ENCODE measurements around the gene UBE2L5. TPM values are rescaled to one million over a fixed set of nuclear protein-coding genes. Genes with fewer than 3 reads are reported as not detected.
"Not testable (repeated sequence)": the region's sequence is repeated elsewhere in the genome, so short reads cannot be mapped to it uniquely, and the experiment has no call there.

Gene UBE2L5
- total RNA-seq, 1 experiment from 2014 or later = not detected

DNA sequence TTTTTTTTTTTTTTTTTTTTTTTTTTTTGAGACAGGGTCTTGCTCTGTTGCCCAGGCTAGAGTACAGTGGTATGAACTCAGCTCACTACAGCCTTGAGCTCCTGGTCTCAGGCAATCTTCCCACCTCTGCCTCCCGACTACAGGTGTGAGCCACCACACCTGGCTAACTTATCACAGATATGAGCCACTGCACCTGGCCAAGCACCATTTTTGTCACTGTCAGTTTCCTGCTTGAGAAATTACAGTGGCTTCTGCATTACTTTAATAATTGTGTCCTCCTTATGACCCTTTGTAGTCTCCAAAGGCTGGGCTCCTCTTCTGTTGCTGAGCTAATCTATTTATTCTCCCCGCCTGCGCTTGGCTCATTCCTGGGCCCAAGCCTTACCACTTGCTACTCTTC is 16.0 kb downstream of the UBE2L5 start:
- no peak for DNase-seq (ENCODE audit: low read depth)

DNA sequence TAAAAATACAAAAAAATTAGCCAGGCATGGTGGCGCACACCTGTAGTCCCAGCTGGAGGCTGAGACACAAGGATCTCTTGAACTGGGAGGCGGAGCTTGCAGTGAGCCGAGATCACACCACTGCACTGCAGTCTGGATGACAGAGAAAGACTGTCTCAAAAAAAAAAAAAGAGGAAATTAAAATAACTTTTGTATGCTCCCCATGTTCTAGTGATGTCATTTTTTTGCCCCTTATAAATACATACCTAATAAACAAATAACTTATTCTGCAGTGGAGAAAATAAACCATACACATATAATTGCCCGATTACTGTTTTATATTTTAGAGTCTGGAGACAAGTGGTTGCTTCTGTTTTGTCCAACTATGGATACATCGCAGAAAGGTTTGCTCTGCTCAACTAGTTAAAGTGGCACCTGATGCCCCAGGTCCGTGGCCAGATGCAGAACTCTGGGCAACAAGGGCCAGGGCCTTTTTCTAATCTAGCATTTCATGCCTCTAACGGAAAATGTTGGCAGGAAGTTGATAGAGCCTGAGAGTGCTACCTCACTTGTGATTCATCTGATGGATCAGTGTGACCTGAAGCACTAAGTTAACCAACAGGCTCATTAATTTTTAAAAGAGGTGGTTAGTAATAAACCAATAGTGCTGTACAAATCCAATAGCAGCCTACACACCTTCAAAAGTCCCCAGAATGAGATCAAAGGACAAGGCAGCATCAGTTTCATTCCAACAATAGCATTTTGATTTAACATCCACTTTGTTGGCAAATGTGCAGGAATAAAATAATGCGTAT is 18.8 kb downstream of the UBE2L5 start:
- DNase-seq (ENCODE audit: low read depth) = no peak

DNA sequence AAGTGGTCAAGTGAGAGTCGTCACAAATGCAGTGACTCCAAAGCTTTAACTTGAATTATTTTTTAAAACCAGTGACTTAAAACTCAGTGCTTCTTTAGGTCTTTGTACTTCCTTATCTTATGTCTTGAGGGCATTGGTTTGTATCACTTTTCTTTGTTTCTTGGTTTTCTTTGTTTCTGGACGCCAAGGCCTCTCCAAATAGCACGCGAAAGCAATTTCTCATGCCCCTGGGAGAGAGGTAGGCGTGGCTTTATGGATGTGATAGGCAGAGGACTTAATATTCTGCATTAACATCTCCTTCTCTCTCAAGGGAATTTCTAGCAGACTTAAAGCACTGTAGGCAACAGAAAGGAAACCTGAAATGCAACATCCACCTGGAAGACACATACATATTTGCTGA is 20.6 kb downstream of the UBE2L5 start:
- DNase-seq (ENCODE audit: low read depth) = no peak

DNA sequence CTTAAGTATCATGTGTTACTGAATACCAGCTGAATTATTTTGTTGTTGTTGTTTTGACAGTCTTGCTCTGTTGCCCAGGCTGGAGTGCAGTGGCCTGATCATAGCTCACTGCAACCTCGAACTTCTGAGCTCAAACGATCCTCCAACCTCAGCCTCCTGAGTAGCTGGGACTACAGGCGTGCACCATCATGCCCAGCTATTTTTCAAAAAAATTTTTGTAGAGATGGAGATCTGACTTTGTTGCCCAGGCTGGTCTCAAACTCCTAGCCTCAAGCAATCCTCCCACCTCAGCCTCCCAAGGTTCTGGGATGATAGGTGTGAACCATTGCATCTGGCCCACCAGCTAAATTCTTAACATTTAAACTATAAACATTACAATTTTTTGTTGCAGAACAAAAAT is 21.2 kb downstream of the UBE2L5 start:
- not testable (repeated sequence) for DNase-seq (ENCODE audit: low read depth)

DNA sequence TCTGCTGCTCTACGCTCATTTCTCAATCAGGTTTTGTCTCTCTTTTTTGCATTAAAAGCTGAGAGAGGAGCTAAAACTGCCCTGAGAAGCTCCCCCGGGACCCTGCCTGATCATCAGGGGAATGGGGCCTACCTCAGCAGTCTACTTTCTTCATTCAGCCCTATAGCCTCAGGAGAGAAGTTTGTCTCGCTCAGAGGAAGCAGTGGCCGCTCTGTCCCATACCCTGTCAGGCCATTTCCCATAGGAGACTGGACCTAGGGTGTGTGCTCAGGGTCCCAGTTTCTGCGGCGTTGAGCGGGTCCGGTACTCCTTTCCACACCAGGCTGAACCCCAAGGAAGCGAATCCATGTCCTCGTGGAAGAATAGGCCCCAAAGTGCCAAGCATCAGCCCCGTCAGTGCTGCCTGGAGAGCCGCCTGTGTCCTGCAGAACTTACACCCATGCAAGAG is 21.7 kb downstream of the UBE2L5 start:
- DNase-seq (ENCODE audit: low read depth) = no peak

DNA sequence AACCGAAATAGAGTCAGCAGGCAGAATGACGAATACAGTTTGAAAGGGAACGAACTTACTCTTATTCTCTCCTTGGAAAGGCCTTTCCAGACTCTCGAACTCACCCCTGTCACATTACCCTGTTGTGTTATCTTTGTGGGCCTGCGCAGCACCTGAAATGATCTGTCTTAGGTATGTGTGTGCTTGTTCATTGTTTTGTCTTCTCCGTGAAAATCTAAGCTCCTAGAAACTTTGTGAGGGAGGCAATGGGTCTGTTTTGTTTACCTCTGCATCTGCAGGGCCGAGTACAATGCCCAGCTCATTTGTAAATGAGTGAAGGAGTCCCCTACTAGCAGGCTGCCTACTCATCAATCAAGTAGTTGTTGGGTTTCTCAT is 23.8 kb downstream of the UBE2L5 start:
- no peak for DNase-seq (ENCODE audit: low read depth)

DNA sequence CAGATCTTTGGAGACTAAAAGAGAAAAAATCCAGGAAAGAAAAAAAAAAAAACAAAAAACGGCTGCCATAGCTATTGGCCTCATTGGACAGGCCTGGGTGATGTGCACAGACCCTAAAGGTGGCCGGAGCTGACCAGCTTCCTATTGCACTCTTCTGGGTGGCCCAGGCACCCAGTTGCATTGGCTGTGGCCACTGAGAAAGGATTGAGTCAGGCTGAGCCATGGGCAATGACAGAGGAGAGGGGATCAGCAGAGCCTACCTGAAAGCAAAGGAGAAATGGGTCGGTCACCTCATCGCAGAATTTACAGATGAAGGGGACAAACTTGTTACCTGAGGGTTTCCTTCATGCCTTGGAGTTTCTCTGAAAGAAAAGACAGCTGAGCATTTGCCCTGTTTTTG is 26.1 kb downstream of the UBE2L5 start:
- no peak for DNase-seq (ENCODE audit: low read depth)

DNA sequence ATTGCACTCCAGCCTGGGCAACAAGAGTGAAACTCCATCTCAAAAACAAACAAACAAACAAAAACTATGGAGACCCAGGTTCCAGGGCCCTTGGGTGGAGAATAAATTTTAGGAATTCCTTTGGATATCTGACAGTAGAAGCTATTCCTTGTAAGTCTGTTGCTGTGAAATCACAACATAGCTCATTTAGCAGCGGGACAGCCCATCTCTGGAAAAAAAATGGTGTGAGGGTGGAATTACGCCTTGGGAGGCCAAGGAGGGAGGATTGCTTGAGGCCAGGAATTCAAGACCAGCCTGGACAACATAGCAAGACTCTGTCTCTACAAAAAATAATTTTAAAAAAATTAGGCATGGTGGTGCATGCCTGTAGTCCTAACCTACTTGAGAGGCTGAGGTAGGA is 27.8 kb downstream of the UBE2L5 start:
- DNase-seq (ENCODE audit: low read depth) = no peak

DNA sequence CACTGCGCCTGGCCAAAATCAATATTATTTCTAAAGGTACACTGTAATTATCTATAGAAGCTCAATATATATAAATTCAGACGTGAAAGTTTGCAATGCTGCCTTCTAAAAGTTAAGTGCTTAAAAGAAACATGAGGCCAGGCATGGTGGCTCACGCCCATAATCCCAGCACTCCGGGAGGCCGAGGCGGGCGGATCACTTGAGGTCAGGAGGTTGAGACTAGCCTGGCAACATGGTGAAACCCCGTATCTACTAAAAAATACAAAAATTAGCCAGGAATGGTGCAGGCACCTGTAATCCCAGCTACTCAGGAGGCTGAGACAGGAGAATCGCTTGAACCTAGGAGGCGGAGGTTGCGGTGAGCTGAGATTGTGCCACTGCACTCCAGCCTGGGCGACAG is 29.2 kb downstream of the UBE2L5 start:
- DNase-seq (ENCODE audit: low read depth) = not testable (repeated sequence)

DNA sequence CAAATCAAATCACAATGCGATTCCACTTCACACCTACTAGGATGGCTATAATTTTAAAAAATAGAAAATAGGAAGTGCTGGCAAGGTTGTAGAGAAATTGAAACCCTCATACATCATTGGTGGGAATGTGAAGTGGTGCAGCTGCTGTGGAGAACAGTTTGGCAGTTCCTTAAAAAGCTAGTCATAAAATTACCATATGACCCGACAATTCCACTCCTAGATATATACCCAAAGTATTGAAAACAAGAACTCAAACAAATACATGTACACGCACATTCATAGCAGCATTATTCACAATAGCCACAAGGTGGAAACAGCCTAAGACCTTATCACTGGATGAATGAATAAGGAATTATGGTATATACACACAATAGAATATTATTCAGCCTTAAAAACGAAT is 31.4 kb downstream of the UBE2L5 start:
- peak; percentile 17 for DNase-seq (ENCODE audit: low read depth)

DNA sequence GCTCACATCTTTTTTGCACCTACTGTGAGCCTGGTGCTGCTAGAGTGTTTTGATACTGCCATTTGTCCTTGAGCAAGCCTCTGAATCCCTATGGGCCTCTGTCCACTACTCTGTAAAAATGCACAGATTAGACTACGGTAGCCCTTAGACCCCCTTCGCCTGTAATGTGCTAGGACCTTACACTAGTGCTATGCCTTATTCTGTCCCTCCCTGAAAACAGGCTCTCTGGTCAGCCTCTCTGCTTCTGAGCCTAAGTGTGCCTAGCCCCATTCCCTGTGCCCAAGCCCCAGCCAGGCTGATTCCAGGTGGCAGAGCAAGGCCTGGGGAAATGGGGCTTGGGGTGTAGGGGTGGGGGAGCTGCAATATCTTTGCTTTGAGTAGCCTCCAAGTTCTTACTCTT is 32.7 kb downstream of the UBE2L5 start:
- DNase-seq (ENCODE audit: low read depth) = no peak

DNA sequence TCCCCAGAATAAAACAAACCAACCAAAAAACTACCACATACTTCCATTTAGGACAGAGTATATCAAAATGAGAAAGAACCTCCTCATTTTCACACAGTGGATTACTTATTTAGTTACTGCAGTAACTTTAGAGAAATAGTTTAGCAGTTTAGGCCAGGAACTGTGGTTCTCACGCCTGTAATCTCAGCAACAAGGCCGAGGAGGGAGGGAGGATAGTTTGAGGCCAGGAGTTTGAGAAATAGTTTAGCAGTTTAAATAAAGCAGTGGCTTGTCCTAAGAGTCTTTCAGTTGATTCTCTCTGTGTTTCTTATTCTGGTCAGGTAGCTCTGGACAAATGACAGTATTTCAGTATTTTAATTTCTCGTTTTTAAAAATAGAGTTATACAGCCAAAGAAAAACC is 34.0 kb downstream of the UBE2L5 start:
- DNase-seq (ENCODE audit: low read depth) = no peak

DNA sequence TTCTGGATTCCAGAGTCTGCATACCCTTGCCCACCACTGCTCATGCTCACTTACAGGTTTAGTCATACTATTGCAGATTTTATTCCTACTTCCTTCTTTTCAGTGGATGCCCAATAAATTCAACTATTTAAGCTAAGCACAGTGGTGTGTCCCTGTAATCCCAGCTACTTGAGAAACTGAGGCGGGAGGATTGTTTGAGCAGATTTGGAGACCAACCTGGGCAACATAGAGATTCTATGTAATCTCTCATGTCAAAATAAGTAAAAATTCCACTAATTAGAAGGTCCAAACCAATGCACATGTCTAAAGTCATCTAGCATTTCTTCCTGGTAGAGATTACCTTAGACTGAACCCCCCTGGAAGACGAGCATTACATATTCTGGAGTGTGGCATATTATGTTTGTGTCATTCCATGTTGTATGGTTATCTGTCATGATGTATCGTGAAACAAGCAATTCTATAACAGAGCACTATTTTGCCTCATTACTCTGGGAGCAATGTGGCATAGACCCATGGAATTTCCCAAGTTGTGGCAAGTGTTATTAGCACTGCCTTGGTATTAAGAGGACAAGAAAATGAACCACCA is 35.1 kb downstream of the UBE2L5 start:
- no peak for DNase-seq (ENCODE audit: low read depth)

DNA sequence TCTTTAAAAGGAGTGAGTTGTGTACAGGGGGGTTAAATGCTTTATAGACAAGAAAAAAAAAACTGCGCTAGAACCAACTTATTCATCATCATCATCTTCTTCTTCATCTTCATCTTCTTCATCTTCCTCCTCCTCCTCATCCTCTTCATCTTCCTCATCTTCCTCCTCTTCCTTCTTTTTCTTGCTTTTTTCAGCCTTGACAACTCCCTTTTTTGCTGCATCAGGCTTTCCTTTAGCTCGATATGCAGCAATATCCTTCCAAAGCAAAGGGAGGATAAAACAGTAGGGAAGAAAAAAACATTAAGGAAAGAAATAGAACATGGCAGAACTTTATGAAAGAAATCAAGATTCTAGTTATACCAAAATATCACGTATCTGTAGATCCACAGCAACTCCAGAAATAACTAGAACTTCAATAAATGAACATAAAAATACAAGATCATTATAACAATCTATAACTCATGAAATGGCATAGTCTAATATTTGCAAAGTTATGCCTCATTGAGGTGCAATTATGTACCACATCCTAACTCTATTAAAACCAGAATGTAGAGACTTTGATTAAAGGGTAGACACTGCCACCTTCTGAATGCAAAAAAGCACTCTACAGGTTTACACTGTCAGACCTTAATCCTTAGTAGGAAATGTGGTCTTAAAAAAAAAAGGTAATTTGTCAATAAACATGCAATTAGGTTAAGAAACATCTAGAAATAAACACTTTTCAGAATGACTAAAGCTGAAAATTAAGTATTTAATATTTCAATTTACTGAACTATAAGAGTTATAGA is 39.2 kb downstream of the UBE2L5 start:
- peak; percentile 13 for DNase-seq (ENCODE audit: low read depth)

DNA sequence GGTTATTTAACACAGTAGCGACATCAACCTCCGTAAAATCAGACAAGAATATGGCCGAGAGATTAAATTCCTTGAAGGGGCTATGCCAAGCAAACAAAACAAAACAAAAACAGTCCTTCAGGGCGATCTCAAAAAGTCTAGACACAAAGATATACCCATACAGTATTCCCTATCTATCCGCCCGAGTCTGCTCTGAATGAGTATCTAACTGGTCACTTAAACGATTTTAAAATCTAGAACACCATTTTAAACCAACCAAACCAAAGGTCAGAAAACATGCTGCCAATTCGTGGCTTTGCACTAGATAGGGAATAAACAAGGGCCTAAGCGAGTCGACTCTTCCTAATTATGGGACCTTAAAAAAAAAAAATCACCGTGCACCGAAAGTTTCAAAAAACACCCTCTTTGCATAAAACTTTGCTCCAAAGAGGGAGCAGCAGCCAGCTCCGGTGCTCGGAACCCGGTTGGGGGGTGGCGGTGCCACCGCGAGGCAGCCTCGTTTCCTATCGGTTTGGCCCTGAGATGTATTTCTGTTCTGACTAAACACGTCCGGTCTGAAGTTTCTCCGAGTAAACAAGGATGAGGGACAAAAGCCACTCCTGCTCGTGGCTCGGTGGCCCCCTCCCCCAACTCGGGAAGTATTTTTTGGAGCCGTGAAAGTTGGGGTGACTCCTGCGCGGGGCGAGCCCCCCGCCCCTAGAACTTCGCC is 41.6 kb downstream of the UBE2L5 start:
- DNase-seq (ENCODE audit: low read depth) = peak; percentile 56

DNA sequence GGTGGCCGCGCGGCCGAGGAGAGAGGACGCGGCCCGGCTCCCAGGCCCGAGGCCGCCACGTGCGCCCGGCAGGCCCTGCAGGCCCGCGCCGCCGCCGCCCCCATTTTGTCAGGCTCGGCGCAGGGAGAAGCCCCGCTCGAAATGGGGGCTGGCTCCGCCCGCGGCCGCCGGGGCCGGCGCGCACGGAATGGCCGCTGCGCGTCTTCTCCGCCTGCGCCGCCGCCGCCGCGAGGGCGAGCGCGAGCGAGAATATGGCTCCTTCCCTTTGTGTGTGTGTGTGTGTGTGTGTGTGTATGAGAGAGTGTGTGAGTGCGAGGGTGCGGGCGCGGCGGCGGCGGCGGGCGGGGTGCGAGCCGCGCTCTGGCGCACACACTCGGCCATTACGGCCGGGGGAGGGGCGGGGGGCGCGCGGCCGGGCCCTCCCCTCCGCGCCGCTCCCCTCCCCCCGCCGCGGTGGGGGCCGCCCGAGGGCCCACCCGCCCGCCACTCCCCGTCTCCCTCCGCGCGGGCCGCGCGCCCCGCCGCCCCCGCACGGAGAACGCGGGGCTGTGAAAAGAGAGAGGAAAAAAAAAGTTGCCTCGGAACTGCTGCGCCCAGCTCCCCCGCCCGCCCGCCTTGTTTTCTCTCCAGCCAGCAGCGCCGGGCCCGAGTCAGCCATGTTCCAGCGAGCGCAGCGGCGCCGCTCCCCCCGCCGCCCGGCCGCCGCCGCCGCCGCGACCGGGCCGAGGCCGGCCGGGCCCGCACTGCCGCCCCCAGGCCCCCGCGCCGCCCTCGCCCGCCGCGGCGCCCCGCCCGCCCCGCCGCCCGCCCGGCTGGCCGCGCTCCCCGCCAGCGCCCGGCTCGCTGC is 42.4 kb downstream of the UBE2L5 start:
- DNase-seq (ENCODE audit: low read depth) = peak; percentile 71

DNA sequence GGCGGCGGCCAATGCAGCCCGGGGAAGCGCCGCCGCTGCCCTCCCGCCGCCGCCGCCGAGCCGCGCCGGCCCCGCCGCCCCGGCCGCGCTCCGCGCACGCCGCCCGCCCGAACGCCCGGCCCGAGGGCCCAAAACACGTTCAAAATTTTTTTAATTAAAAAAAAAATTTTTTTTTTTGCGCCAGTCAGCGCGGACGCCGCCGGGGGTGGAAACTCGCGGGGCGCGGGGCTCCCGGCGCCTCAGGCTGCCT is 43.0 kb downstream of the UBE2L5 start:
- no peak for DNase-seq (ENCODE audit: low read depth)

DNA sequence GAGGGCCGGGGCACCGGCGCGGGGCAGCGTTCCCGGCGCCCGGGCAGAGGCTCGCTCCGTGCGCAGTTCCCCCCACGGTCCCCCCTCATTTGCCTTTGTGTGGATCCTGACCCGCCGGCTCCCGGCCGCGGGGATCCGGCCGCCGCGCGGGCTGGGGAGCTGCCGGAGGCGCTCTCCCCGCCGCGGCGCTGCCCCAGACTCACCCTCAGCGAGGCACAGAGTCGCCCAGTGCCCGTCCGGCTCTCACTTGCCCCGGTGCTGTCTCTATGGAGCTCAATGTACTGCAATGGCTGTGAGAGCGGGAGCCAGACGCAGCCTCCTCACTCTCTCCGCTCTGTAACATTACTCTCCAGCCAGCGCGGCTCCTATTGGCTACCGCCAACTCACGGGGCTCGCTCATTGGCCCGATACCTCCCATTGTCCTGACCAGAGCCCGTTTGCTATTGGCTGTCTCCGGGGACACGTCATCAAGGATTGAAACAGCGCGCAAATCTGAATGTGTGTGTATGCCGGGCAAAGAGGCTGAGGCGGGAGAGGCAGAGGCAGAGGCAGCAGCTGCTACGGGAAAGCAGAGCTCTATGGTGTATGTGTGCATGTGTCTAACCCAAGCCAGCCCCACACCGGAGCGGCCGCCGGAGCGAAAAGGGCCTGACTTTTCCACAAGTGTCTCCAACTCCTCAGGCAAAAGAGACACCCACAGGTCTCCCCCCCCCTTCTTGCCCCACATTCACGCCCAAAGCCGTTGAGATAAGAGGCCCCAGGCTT is 43.5 kb downstream of the UBE2L5 start, which contains the start of gene HMGB1:
Gene HMGB1 (minus strand): TSS at position 344 of the 765 bp plus-strand sequence. CDS start 2,256 bp downstream, outside the sequence.
- peak; percentile 99 for DNase-seq (ENCODE audit: low read depth)

DNA sequence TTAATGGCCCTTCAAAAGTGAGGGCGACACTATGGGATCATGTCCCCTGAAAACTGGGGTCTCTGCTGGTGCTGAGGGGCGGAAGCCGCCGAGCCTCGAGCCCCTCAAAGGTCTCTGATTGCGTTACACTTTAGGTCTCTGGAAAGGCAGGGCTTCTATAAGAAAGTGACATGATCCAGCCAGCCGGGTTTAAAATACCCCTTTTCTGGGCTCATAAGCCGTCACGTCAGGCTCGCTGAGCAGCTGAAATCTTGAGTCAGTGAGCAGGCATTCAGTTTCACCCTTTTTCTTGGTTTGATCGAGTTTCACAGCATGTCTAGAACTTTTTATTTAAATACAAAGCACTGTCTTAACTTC is 44.0 kb downstream of the UBE2L5 start:
- peak; percentile 36 for DNase-seq (ENCODE audit: low read depth)

DNA sequence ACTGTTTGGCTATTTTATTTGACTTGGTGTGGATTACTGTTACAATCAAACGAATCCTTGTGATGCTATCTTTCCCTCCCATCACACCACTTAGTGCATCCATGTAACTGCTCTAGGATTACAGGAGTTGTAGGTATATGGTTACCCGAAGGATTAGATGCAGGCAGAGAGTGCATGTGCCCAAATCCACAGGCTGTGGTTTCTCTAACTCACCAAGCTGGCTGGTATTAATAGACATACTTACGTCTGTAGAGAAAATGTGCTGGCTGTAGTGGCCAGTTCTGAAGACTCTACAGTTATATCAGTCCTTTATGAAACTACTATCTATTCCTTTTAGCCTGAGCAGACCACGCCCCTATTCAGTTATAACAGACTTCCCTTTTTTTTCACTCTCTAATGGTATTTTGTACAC is 44.6 kb downstream of the UBE2L5 start:
- peak; percentile 58 for DNase-seq (ENCODE audit: low read depth)

DNA sequence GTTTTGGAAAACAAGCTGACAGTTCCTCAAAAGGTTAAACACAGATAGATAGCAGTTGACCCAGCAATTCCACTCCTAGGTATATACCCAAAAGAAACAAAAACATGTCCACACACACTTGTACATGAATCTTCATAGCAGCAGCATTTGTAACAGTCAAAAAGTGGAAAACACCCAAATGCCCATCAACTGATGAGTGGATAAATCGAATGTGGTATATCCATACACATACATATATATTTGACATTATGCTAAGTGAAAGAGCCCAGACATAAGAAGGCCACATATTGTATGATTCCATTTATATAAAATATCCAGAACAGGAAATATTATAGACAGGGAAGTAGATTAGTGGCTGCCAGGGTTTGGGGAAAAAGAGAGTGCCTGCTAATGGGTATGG is 51.4 kb downstream of the UBE2L5 start:
- no peak for DNase-seq (ENCODE audit: low read depth)
